ENCODE data around the gene BMP6.
"Not testable (repeated sequence)": the region's sequence is repeated elsewhere in the genome, so short reads cannot be mapped to it uniquely, and the experiment has no call there.

The BMP6 gene

GRCh38 chr6:7798751-7799150, 72.9 kb downstream of the BMP6 start:
- no peak for DNase-seq

GRCh38 chr6:7802662-7803061, 76.8 kb downstream of the BMP6 start:
- no peak for DNase-seq

GRCh38 chr6:7803214-7803613, 77.3 kb downstream of the BMP6 start:
- DNase-seq: no peak

- peak; percentile 74 for DNase-seq
These were observed 79.4 kb downstream of the BMP6 start for GRCh38 chr6:7805078-7805849.

- DNase-seq: peak; percentile 58
These were observed 79.9 kb downstream of the BMP6 start for GRCh38 chr6:7805850-7806214.

- DNase-seq: no peak
These were observed 80.8 kb downstream of the BMP6 start for GRCh38 chr6:7806711-7807110.

- DNase-seq: no peak
These were observed 83.4 kb downstream of the BMP6 start for GRCh38 chr6:7809346-7809745.

GRCh38 chr6:7811441-7811840, 85.5 kb downstream of the BMP6 start:
- peak; percentile 40 for DNase-seq

- no peak for DNase-seq
These were observed 86.7 kb downstream of the BMP6 start for GRCh38 chr6:7812623-7813022.

- no peak for DNase-seq
These were observed 87.3 kb downstream of the BMP6 start for GRCh38 chr6:7813193-7813592.

- DNase-seq: no peak
These were observed 87.8 kb downstream of the BMP6 start for GRCh38 chr6:7813704-7814103.

GRCh38 chr6:7815716-7816115, 89.8 kb downstream of the BMP6 start:
- no peak for DNase-seq

GRCh38 chr6:7817184-7817583, 91.3 kb downstream of the BMP6 start:
- not testable (repeated sequence) for DNase-seq

GRCh38 chr6:7818257-7819214, 92.6 kb downstream of the BMP6 start:
- DNase-seq: no peak

GRCh38 chr6:7819431-7820015, 93.6 kb downstream of the BMP6 start:
- no peak for DNase-seq

- DNase-seq: no peak
These were observed 94.5 kb downstream of the BMP6 start for GRCh38 chr6:7820288-7820835.

GRCh38 chr6:7821426-7821825, 95.5 kb downstream of the BMP6 start:
- DNase-seq: no peak

GRCh38 chr6:7823552-7823951, 97.7 kb downstream of the BMP6 start:
- DNase-seq: no peak

GRCh38 chr6:7825986-7826385, 100.1 kb downstream of the BMP6 start:
- no peak for DNase-seq

- DNase-seq: no peak
These were observed 101.2 kb downstream of the BMP6 start for GRCh38 chr6:7827142-7827541.

- DNase-seq: no peak
These were observed 102.2 kb downstream of the BMP6 start for GRCh38 chr6:7828124-7828523.

- no peak for DNase-seq
These were observed 107.2 kb downstream of the BMP6 start for GRCh38 chr6:7832904-7833750.

GRCh38 chr6:7833751-7834070, 107.8 kb downstream of the BMP6 start:
- no peak for DNase-seq
